DND-41 (cell line): ENCODE data around the gene OXCT1.
"Not testable (repeated sequence)": the region's sequence is repeated elsewhere in the genome, so short reads cannot be mapped to it uniquely, and the experiment has no call there.

Source experiments
- ATAC-seq: fragments of 200-7000 bp; cut with Tn5 transposase; 3 replicates; pipeline ENCODE4 v1.9.1; 2021; ENCODE audit warnings: low read depth; ENCODE audit not compliant: insufficient read depth
- DNase-seq: peaks from one replicate; pipeline ENCODE4 v3.0.0-alpha.2; 2020
- H2AFZ ChIP-seq: 2 replicates; pipeline ENCODE4 v1.6.0; 2012; ENCODE audit warnings: low read depth, low read length
- H3K27ac ChIP-seq: 2 replicates; pipeline ENCODE4 v1.5.1; 2012; ENCODE audit warnings: low read length, inconsistent platforms
- H3K27me3 ChIP-seq: fragments of 200-600 bp; sonication (generic); 2 replicates; pipeline ENCODE4 v1.6.0; 2012; ENCODE audit warnings: low read length, mild to moderate bottlenecking, inconsistent platforms; ENCODE audit not compliant: insufficient read depth, poor library complexity
- H3K36me3 ChIP-seq: 2 replicates; pipeline ENCODE4 v1.5.1; 2012; ENCODE audit warnings: low read length, inconsistent platforms; ENCODE audit not compliant: insufficient read depth
- H3K4me1 ChIP-seq: 2 replicates; pipeline ENCODE4 v1.5.1; 2012; ENCODE audit warnings: mild to moderate bottlenecking, low read length; ENCODE audit not compliant: insufficient read depth
- H3K4me2 ChIP-seq: 2 replicates; pipeline ENCODE4 v1.6.0; 2012; ENCODE audit warnings: mild to moderate bottlenecking, moderate library complexity, low read length, inconsistent platforms; ENCODE audit not compliant: insufficient read depth
- H3K4me3 ChIP-seq, 2 experiments: fragments of 200-600 bp in 1 of 2; shearing (Covaris generic) in 1 of 2; 2 replicates each; pipeline ENCODE4 v1.5.1; 2012 to 2016; ENCODE audit warnings: inconsistent platforms in 2 of 2, low read length in 2 of 2, mild to moderate bottlenecking in 2 of 2, low read depth in 1 of 2, moderate library complexity in 1 of 2
- H3K79me2 ChIP-seq: 2 replicates; pipeline ENCODE4 v1.6.0; 2012; ENCODE audit warnings: low read length, inconsistent platforms; ENCODE audit not compliant: insufficient read depth
- H3K9ac ChIP-seq: 2 replicates; pipeline ENCODE4 v1.6.0; 2012; ENCODE audit warnings: low read depth, mild to moderate bottlenecking, inconsistent platforms, low read length, moderate library complexity
- H3K9me3 ChIP-seq: 2 replicates; pipeline ENCODE4 v1.5.1; 2012; ENCODE audit warnings: low read length, moderate library complexity, mild to moderate bottlenecking, inconsistent platforms; ENCODE audit not compliant: insufficient read depth, severe bottlenecking
- H4K20me1 ChIP-seq: 2 replicates; pipeline ENCODE4 v1.6.0; 2012; ENCODE audit warnings: low read length; ENCODE audit not compliant: insufficient read depth
- EZH2 ChIP-seq: IDR thresholded peaks from 3 replicates; pipeline ENCODE4 v1.6.1; 2012; ENCODE audit warnings: borderline replicate concordance, low read depth, mild to moderate bottlenecking, moderate library complexity, low read length, inconsistent platforms; ENCODE audit not compliant: severe bottlenecking
- TF ChIP-seq, protein P1 (sequence below): IDR thresholded peaks from 2 replicates; pipeline ENCODE4 v1.5.1; 2012; ENCODE audit warnings: borderline replicate concordance, low read length, moderate library complexity, mild to moderate bottlenecking; ENCODE audit not compliant: poor library complexity, severe bottlenecking; ENCODE audit errors: extremely low read depth

Gene OXCT1

DNA sequence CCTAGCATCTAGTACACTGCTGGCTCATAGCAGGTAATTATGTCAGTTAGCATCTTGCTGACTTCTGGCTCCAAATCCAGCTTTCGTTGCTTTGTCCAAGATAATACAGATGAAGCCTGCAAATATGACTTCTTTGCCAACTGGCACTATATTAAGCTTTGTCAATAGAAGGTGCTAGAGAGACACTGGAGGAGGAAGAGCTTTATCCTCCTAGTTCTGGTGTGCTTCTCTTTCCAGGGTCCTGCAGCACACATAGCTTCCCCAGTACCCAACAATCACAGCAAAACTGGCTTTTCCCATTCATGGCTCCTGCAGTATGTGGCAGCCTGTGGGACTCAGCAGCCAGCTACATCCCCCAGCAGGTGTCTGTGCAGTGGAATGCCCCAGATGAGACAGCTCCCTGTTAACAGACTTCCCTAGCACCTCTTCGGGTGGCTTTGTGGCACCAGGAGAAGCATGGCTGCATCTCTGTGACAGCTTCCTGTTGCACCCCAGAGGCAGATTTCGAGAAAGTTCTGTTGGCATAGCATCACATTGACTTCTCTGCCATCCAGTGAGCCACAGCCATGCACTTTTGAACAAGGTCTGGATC is 147.8 kb downstream of the OXCT1 start:
- H3K9me3 ChIP-seq: no peaks in the 10 kb centered on the region
- no peaks in the 10 kb centered on the region for H3K79me2 ChIP-seq
- no peak overlapping the region for H3K4me3 ChIP-seq
- no peaks in the 10 kb centered on the region for H3K27me3 ChIP-seq
- TF ChIP-seq, protein P1, sequence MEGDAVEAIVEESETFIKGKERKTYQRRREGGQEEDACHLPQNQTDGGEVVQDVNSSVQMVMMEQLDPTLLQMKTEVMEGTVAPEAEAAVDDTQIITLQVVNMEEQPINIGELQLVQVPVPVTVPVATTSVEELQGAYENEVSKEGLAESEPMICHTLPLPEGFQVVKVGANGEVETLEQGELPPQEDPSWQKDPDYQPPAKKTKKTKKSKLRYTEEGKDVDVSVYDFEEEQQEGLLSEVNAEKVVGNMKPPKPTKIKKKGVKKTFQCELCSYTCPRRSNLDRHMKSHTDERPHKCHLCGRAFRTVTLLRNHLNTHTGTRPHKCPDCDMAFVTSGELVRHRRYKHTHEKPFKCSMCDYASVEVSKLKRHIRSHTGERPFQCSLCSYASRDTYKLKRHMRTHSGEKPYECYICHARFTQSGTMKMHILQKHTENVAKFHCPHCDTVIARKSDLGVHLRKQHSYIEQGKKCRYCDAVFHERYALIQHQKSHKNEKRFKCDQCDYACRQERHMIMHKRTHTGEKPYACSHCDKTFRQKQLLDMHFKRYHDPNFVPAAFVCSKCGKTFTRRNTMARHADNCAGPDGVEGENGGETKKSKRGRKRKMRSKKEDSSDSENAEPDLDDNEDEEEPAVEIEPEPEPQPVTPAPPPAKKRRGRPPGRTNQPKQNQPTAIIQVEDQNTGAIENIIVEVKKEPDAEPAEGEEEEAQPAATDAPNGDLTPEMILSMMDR: no peak
- no peak for TF ChIP-seq EZH2
- H3K27ac ChIP-seq: no peak overlapping the region
- no peak for DNase-seq
- H3K36me3 ChIP-seq: no peaks in the 10 kb centered on the region
- no peak overlapping the region for H2AFZ ChIP-seq
- no peak overlapping the region for H3K4me2 ChIP-seq
- no peaks in the 10 kb centered on the region for H3K4me1 ChIP-seq
- no peaks in the 10 kb centered on the region for H4K20me1 ChIP-seq
- no peak overlapping the region for H3K9ac ChIP-seq
- peak; percentile 47; the same call in 2 of the 3 replicates for ATAC-seq

DNA sequence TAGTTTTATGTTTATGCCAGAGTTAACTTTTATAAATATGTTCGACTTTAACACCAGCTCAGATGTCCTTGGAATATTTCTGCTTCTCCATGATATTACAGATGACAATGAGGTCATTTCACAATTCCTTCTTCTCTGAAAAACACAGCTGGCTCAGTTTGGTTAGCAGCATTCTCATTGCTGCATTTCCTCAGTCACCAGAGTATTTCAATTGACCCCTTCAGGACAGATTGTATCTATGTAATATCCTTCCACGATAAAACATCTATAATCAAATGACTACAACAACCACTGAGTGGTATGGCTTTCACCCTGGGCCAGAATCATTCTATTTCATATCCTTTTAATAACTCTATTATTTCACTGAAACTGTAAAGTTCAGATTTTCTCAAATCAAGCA is 148.7 kb downstream of the OXCT1 start:
- Histone ChIP-seq H3K4me1 (no peaks in the 10 kb centered on the region), H3K4me3 (no peak overlapping the region), H3K36me3 (no peaks in the 10 kb centered on the region), H3K9ac (no peak overlapping the region), H3K27me3 (no peaks in the 10 kb centered on the region), H3K79me2 (no peaks in the 10 kb centered on the region), H4K20me1 (no peaks in the 10 kb centered on the region), H3K9me3 (no peaks in the 10 kb centered on the region), H3K4me2 (no peak overlapping the region), H2AFZ (no peak overlapping the region), H3K27ac (no peak overlapping the region)
- ATAC-seq: no peak
- no peak for DNase-seq
- TF ChIP-seq, protein P1: no peak
- no peak for TF ChIP-seq EZH2

DNA sequence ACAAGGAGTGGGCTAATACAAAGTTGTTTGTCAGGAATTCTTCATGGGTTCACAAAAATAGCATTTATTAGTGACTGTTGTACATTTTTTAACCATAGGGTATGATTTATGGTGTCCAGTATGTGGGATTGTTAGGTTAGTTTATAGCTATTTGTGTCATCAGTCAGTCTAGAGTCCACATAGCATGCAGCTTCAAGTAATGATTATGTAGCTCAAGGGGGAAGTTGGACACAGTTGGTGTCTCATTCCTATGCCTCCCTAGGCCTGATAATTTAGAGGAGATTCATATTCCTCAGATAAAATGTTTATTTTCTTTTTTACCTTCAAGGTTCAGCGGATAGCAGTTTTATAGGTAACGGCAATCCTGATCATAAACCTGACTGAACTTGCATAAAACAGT is 153.8 kb downstream of the OXCT1 start:
- TF ChIP-seq, protein P1: no peak
- no peak for TF ChIP-seq EZH2
- Histone ChIP-seq H4K20me1 (no peaks in the 10 kb centered on the region), H3K79me2 (no peaks in the 10 kb centered on the region), H3K4me2 (no peak overlapping the region), H2AFZ (no peak overlapping the region), H3K4me3 (no peak overlapping the region), H3K9me3 (no peaks in the 10 kb centered on the region), H3K9ac (no peak overlapping the region), H3K27ac (no peak overlapping the region), H3K4me1 (no peaks in the 10 kb centered on the region), H3K27me3 (no peaks in the 10 kb centered on the region), H3K36me3 (no peaks in the 10 kb centered on the region)
- DNase-seq (no peak), ATAC-seq (no peak)

DNA sequence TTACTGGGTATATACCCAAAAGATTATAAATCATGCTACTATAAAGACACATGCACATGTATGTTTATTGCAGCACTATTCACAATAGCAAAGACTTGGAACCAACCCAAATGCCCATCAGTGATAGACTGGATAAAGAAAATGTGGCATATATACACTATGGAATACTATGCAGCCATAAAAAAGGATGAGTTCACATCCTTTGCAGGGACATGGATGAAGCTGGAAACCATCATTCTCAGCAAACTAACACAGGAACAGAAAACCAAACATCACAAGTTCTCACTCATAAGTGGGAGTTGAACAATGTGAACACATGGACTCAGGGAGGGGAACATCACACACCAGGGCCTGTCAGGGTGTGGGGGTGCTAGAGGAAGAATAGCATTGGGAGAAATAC is 155.8 kb downstream of the OXCT1 start:
- not testable (repeated sequence) for H3K9me3 ChIP-seq, H2AFZ ChIP-seq, DNase-seq, H3K27me3 ChIP-seq, H4K20me1 ChIP-seq, H3K36me3 ChIP-seq, ATAC-seq, H3K79me2 ChIP-seq, H3K4me1 ChIP-seq, H3K4me3 ChIP-seq, H3K27ac ChIP-seq, H3K4me2 ChIP-seq, H3K9ac ChIP-seq
